Fibroblast of peridontal ligament (primary cell): ENCODE measurements around the gene UGT1A4.

ENCODE experiments used
- DNase-seq: peaks from one replicate; pipeline ENCODE4 v3.0.0-alpha.2; 2010; ENCODE audit errors: extremely low read depth

UGT1A4 gene

GRCh38 chr2:233791151-233791882, 72.8 kb downstream of the UGT1A4 start:
- no peak for DNase-seq

DNA sequence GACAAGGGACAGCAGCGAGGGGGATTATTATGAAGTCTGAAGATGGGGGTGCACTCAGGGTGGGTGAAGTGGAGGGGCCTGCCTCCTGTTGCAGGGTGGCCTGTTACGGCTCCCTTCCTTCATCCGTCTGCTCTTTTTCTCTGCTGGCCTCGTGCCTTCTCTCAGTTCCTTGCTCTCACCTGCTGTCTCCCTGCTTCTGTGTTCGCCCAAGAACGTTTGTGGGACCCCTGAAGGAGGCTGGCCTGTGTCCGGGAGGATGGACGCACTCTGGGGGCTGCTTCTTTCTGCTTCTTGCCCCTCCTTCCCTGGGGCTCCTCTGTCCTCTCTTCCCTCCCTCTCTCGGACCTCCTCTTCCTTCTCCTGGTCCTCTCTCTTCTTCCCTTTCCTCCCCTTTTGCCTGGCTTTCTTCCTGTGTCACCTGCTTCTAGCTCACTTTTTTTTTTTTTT, 73.4 kb downstream of the UGT1A4 start:
- DNase-seq: no peak

DNA sequence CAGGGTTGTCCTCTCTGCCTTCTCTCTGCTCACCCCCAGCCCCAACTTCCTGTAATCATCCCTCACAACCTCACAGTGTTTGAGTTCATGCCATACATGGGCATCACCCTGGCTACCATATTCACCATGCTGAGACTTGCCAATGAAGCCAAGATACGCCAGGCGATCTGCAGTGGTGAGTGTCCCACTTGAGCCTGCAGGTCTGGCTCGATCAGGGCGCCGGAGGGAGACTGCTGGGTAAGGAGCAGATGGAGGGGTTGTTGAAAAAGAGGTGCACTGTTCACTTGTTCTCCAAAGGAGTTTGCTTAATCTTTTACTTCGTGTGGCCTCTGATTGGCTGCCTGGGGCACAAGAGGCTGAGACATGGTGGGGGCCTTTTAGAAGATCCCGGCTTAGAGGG, 74.2 kb downstream of the UGT1A4 start:
- no peak for DNase-seq

DNA sequence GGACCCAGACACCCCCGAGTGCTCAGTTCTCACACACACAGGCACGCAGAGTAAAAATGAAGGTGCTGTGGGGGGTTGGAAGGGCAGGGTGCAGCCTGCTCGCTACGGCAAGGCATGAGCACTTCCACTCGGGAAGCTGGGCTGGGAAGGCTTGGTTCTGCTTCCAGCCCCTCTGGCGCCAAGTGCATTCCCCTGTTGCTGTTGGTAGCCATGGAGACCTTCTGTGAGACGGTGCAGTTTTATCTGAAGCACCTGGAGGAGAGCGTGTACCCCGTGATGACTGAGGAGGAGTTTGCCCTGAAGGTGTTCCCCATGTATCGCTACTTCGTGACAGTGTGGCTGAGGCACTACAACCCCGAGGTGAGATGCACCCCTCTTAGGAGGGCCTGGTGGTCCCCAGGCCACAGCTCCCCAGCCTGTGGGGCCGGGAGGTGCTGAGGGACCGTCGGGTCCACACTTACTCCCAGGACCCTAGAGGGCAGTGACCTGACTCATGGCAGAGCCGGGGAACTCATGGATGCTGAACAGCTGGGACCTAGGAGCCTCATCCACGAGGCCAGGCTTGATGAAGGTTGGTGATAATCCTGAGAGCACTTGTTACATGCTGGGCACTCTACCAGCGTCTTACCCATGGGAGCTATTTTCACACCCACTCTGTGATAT, 75.1 kb downstream of the UGT1A4 start:
- no peak for DNase-seq

GRCh38 chr2:233794128-233794658, 75.7 kb downstream of the UGT1A4 start:
- DNase-seq: no peak

- DNase-seq: no peak
These were observed 77.2 kb downstream of the UGT1A4 start for GRCh38 chr2:233795735-233796171.

DNA sequence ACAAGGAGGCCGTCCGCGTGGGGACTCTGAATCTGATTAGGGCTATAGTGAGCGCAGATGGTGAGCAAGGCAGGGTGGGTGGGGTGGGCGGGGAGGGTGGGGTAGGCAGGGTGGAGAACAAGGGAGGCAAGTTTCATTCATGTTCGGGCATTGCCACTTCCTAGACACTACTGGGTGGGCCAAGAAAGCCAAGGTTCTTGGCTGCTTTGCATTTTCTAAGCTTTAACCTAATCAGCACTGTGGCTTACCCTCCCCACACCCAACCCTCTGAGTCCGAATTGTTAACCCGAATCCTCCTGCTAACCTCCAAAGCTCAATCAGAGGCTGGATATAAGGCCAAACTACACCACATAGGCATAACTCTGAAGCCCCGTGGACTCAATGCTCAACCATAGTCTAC, 77.7 kb downstream of the UGT1A4 start:
- no peak for DNase-seq

DNA sequence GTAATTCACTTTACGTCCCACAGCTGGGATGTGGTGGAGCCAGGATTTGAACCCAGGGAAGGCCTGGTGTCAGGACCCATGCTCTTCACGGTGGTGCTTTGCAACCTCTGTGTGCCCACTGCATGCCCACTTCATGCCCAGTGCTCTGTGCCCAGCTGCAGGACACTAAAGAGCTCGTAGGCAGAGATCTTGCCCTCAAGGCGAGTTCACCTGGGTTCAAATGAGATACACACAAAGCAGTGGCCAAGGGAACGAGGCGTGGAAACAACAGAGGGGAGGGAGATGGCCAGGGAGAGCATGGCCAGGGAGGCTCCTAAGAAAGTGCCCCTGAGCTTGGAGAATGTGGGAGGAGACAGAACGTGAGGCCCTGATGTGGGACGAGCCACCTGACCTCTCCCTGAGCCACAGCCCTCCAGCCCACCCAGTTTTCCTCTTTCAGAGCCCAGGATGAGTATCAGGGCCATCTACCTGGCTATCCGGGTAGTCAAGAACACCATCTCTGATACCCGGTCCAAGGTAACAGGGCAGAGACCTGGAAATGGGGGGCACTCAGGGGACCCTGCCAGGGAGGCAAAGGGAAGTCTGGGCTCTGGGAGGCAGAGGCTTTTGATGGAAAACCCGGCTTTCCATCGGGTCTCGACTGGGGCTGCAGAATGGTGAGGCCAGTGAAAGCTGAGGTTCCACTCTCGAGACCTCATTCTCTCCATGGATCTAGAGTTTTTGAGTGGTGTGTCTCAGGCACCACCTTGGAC, 80.0 kb downstream of the UGT1A4 start:
- DNase-seq: no peak

GRCh38 chr2:233799087-233799665, 80.6 kb downstream of the UGT1A4 start:
- DNase-seq: no peak

DNA sequence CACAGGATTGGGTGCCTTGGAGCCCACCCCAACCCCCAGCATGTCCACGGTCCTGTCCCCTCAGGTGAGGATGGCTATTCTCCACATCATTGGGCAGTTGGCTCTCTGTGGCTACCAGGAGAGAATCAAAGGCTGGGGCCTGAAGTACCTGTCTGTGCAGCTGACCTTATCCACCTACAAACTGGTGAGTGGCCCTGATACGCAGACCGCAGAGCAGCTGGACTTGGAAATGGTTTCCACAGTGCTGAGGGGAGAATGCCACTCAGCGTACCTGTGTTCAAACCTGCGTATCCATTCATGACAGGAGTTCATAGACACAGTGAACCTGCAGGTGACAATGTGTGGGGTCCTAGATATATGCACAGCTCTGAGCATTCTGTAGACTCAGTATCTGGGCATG, 81.2 kb downstream of the UGT1A4 start:
- DNase-seq: no peak

GRCh38 chr2:233800208-233800607, 81.7 kb downstream of the UGT1A4 start:
- DNase-seq: no peak

DNA sequence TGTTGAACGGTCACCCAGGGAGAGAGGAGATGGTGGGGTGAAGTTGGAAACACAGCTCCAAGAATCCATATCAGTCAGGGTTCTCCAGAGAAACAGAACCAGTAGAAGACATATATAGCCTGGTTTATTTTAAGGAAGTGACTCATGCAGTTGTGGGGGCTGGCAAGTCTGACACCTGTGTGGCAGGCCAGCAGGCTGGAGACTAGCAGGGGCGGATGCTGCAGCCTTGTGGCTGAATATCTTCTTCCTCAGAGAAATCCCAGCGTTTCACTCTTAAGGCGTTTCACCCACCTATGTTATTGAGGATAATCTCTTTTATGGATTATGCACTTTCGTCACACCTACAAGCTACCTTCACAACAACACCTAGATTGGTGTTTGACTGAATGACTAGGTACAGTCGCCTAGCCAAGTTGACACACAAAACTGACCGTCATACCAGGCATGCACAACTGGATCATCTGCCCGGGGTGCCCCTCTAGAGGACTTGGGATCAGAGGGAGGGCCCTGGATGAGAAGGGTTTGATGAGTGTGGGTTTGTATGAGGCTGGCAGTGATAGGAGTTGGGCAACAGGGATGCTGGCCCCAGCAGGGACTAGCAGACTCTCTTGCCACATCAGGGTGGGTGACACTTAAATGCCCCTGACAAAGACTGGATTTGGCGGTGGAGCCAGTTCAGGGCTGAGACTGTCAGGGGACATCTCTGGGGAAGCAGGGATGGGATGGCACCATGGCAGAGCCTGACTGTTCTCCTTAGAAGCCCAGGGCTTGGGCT, 83.0 kb downstream of the UGT1A4 start:
- DNase-seq: no peak

DNA sequence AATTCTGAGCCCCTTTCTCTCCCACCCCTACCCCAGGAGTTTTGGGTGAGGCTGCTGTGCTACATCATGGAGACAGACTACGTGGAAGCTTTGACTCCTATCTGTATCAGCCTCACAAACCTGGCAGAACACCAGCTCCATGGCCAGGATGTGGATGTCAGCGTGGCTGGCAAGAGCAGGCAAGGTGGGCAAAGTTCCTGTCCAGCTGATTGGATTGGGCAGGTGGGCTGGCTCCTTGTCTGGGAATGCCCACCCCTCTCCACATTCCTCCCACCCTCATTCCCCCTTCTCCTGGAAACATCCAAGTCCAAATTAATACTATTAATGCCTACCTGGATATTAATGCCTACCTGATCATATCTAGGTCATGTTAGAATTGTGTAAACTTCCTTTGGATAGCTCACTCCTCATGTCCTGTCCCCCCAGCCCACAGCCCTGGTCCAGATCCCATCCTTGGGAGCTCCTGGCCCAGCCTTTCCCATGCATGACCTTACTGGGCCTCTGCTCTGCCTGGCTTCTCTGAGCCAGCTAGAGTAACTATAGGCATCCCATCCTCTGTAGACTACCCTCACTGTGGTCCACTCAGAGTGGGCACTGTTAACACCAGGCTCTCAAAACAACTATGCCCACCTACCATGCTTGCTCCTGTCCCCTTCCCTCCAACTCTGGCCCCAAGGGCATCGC, 83.7 kb downstream of the UGT1A4 start:
- DNase-seq: no peak

DNA sequence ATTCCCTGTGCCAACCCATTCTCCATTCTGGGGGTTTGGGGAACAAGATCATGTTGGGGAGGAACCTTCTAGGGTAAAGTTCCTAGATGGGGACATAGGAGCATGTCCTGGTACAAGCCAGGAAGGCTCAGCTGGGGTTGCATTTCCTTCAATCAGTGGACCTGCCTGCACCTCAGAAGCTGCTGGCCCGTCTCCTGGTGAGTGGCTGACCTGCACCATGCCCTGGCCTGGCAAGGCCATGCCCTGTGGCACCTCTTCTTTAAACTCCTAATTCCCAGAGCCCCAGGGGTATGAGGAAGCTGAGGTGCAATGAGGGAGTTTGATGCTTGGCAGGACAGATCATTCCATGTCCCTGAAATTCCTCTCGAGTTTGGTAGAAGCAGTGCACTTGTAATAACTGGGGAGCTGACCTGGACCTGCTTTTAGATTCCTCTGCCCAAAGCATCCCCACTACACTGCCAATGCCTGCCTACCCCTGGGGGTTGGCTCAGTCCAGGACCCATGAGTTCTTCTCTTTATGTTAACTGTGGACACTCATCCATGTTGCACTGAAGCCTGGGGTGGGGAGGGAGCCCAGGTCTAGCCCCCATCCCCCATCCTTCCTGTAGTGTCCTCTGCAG, 84.9 kb downstream of the UGT1A4 start:
- DNase-seq: no peak

- DNase-seq: no peak
These were observed 85.5 kb downstream of the UGT1A4 start for GRCh38 chr2:233803994-233804393.

- no peak for DNase-seq
These were observed 88.8 kb downstream of the UGT1A4 start for GRCh38 chr2:233807215-233807865.

DNA sequence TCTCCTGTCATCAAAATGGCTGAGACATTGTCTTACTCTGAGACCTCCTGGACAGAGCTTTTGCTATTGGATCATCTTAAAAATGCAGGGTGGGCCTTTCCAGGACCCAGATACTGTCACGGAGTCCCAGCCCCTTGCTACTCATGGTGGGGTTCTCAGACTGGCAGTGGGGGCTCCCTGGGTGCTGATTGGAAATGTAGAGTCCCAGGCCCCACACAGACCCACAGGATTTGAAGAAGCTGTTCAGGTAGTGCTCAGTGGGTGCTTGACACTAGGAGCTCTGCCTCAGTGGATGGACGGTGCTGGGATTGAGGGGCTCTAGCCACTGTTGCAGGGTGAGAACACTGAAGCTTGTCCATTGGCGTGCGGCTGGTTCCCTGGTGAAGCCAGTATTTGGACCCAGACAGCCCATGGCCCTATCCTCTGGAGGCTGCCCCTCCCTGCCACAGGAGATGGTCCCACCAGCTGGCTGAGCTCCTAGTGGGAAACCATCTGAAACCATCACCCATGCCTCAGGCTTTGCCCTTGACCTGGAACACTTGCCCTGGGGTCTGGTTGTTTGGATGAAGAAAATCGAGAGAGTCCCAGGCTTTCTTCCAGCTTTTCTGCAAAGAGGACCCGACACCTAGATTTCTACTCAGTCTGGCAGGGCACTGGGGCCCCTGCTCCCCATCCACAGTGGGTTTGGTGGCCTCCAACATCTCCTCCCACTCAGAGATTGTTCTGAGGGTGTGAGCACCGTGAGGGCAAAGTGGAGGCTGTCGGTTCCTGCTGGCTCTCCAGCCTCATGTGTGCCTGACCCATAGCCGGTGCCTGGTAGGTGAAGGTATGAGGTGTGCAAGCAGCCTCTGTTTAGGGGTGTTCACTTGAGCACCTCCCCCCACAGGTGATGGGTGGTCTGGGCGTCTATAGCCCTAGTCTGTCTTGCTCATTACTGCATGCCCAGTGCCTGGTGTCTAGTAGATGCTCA, 89.7 kb downstream of the UGT1A4 start:
- DNase-seq: no peak

DNA sequence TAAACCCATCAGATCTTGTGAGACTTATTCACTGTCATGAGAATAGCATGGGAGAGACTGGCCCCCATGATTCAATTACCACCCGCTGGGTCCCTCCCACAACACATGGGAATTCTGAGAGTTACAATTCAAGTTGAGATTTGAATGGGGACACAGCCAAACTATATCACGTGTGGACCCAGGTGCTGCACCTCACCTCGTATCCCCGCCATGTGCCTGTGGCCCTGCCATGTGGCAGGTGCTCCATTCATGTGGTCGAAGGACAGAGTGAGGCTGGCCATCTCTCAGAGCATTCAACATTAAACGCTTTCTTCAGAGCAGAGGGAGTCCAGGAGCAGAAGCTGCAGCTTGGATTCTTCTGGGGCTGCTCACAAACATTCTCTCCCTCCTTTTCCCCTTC, 91.8 kb downstream of the UGT1A4 start:
- no peak for DNase-seq

DNA sequence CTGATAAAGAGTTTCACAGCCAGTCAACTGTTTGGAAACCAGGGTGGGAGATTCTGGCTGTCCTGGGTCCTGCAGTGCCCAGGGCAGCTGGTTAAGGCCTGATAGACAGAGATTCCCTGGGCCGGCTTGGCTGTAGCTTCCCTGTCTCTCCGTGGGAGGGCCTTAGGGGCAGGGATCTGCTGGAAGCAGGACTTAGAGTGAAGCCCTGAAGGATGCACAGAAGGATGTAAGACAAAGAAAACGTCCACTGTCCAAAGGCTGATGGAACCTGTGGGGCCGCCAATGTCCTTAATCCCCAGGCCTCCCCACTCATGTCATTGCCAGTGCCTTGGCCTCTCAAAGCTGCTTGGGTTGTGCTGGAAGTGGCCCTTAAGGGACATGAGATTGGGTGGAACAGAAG, 92.6 kb downstream of the UGT1A4 start:
- DNase-seq: no peak
